ENCODE data around the gene KBTBD2. TPM values are rescaled to one million over a fixed set of nuclear protein-coding genes. Genes with fewer than 3 reads are reported as not detected.
"Not testable (repeated sequence)": the region's sequence is repeated elsewhere in the genome, so short reads cannot be mapped to it uniquely, and the experiment has no call there.

Gene KBTBD2
- 30.8 TPM for total RNA-seq
- long read RNA-seq, transcript KBTBD2-201 (4 exons, 3,745 nt): major isoform, 16 of 36 reads
- long read RNA-seq, partial matches to known transcripts: 4 of 36 reads
- long read RNA-seq, other reads (novel, unspliced or antisense): 16 of 36 reads

DNA sequence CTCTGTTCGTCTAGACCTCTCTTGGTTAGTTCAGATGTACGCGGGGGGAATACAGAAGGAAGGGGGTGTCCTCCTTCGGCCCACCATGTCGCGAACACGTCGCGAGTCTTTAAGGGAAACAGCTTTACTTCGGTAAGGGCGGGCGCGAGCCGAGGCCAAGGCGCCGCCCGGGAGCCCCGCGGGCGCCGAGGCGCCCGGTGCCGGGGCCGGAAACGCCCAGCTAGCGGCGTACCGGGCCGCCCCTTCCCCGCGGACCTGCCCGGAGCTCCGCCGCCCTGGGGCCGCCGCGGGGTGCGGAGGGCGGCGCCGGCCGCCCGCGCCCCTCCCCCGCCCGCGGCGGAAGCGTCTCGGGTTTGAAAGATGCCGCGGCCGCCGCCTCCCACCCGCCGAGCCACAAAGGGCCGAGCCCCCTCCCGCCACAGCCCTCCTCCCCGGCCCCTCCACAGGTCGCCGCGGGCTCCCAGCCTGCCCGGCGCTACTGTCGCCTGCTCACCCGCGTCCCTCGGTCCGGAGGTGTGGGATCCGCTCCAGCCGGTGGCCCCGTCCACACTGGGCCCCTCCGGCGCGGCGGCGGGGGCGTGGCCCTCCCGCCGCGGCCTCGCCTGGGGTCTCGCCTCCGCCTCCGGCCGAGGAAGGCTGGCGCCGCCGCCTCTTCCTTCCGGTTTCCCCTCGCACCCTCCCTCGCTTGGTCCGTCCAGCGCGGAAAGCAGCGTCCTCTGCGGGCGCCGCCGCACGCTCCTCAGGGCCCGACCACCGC lies at the start of gene KBTBD2:
KBTBD2 (minus strand) TSS at position 718 of the 757 bp plus-strand sequence. CDS start 12,156 bp downstream, outside the sequence.
- DNase-seq (ENCODE audit: low spot score): peak; percentile 93
- intact Hi-C loops (cut with DNase I): loop anchor here (1.0 to 5.0 kb wide), 3 partner anchors 44 to 171 kb away; partner anchors contain the start of genes FKBP9 and NT5C3A

DNA sequence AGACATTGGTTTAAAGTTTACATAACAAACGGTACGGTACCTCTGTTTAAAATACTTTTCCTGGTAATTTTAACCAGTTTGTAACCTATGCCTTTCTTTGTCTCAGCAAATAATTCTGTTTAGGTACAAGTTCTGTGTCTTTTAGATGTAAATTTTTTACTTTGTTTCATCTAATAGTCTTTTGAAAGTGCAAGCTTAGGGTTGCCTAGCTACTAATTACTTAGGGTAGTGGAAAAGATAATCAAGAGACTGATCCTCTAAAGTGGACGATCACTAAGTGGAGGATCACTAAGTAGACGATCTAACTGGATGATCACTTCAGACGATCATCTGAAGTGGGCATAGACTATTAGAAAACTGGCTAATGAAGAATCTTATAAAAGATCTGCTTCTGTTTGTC lies 49.6 kb upstream of the KBTBD2 start:
- intact Hi-C loops (cut with DNase I): loop anchor here (5.0 kb wide), 1 partner anchor 166 kb away; the partner anchor contains the start of gene RP9

DNA sequence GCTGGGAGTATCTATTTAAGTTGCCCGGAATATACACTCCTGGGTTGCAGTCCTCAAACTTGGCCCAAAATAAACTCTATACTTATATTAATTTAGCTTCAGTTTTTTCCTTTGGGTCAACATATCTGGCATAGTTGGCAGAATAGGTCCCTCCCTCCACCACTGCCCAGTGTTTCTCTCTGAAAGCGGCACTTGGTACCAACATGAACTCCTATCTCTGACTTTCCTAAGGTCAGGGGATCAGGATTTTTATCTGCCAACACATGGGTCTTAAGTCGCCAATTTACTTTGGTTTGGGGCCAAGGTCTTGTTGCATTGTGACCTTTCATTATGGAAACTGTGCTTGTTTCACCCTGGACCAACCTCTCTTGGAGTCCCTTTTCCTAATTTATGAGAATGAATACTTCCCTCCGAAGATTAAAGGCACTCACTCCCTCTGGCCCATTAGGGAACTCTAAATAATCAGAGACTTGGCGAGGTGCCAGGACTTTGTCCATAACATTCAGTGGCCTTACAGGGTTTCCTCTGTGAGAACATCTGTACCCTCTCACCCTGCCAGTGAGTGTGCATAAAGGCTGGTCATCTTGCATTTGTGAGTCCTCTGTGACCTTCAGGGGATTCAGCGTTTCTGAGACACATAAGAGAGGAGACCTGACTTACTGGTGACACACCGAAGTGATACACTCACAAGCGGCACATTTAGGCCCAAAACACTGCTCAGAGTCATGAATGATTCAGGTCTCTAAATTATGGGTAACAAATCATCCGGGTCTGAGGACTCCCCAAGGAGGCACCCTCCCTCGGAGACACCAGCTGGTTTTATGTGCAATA lies 46.0 kb upstream of the KBTBD2 start:
- intact Hi-C loops (cut with DNase I): no loop called here
- DNase-seq (ENCODE audit: low spot score): no peak

More for the DNA sequence above, 49.6 kb upstream of the KBTBD2 start:
- DNase-seq (ENCODE audit: low spot score): no peak

DNA sequence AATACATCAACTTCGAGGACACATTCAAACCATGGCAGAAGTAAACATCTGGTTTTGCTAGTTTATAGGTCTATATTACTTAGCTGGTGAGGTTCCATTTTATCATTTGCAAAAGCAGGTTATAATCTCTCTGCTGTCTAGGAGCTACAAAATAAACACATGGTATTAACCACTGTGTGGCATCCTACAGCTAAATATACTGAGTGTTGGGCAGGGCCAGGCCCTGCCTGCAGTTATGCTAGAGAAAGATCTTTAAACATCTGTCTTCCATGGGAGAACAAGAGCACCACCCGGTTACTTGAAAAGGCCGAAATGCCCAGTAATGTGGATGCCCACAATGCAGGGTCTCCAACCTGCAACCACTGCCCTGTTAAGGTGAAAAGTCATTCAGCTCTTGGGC lies 45.1 kb upstream of the KBTBD2 start:
- DNase-seq (ENCODE audit: low spot score): no peak
- intact Hi-C loops (cut with DNase I): no loop called here

DNA sequence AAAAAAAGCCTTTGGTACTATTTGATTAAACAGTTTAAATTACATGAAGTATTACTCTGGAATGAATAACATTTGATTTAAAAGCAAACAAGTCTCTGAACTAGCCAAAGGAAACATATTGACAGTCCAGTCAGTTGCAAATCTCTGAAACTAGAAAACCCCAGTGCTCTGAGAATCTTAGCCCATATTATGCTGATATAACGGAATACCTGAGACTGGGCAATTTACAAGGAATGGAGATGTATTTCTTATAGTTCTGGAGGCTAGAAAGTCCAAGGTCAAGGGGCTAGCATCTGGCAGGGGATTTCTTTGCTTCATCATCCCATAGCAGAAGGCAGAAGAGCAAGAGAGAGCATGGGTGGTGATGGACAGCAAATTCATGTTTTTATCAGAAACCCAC lies 44.0 kb upstream of the KBTBD2 start:
- no peak for DNase-seq (ENCODE audit: low spot score)
- intact Hi-C loops (cut with DNase I): no loop called here

DNA sequence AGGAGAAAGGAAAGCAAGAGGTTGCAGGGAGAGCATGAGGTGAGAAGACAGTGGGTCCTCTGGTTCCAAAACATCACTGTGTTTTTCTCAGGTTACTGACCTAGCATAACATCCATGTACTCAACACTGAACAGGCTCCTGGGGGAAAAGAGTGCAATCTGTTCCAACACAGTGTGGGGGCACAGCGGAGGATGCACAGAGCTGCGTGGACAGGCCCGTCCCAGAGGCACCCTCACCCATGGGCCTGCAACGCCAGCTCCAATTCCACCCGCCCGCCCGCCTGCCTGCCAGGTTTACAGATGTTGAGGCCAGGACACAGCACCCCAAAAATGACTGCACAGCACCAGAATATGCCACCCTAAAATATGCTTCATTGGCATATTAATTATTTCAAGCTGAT lies 38.8 kb upstream of the KBTBD2 start:
- intact Hi-C loops (cut with DNase I): no loop called here

DNA sequence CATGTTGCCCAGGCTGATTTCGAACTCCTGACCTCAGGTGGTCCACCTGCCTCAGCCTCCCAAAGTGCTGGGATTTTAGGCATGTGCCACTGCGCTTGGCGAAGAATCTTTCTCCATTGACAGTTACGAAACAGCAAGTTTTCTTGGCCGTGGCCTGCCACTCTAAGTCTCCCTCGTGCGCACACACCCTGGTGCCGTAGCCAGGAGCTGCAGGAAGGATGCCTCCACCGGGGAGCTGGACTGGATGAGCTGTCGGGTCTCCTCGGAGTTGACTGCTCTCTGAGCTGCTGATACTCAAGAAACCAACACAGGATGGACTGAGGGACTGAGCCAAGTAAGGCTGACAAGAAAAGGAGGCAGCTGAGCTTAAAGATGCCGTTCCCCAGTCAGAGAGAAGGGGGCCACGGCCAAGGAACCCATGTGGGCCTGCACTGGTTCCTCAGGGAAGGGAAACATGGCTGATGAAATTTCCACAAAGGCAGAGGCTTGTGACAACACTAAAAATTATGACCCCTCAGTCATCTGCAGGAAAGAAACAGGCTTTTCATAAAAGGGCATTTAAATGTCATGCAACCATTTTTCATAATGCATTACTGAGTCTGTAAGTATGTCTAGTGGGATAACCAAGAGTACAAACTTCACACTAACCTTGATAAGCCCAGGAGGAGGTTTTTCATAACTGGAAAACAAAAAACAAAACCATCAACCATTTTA lies 38.0 kb upstream of the KBTBD2 start:
- no peak for DNase-seq (ENCODE audit: low spot score)
- intact Hi-C loops (cut with DNase I): no loop called here

More for the DNA sequence above, 38.8 kb upstream of the KBTBD2 start:
- DNase-seq (ENCODE audit: low spot score): no peak

DNA sequence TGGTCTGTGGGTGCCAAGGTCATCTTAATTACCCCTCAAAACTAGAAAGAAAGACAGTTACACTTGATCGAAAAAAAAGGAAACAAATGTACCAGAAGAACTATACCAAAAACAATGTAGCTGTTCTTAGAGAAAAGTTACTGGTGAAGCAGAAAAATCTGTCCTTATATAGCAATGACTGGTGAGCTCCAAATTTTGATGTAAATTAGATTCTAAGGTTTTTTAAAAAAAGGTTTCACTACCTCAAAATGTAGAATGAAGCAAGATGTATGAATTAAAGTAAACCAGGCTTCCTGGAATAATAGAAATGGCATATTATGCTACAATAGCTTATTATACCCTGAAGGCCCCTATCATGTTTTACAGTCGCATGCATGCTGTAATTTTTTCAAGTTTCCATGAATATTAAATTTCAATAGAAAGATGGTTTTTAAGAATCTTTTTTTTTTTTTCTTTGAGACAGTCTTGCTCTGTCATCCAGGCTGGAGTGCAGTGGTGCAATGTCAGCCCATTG lies 37.3 kb upstream of the KBTBD2 start:
- no peak for DNase-seq (ENCODE audit: low spot score)

DNA sequence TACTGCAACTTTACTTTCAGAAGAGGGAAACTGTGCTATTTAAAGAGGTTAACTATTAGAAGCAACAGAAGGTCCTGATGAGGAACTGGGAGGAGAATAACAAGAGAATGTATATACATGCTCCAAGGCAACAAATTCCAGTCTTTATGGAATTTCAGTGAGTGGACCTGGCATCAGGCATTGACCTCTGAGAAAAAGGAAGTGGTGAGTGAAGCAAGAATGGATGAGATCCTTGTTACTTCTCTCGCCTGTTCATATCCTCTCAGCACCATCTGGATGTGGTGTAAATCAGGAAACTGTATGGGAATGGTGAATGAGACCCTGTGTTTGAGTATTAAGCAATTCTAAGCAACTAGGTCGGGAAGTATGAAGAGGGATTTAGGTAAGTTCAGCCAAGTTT lies 30.3 kb upstream of the KBTBD2 start:
- no peak for DNase-seq (ENCODE audit: low spot score)
- intact Hi-C loops (cut with DNase I): no loop called here

More for the DNA sequence above, 37.3 kb upstream of the KBTBD2 start:
- intact Hi-C loops (cut with DNase I): no loop called here

DNA sequence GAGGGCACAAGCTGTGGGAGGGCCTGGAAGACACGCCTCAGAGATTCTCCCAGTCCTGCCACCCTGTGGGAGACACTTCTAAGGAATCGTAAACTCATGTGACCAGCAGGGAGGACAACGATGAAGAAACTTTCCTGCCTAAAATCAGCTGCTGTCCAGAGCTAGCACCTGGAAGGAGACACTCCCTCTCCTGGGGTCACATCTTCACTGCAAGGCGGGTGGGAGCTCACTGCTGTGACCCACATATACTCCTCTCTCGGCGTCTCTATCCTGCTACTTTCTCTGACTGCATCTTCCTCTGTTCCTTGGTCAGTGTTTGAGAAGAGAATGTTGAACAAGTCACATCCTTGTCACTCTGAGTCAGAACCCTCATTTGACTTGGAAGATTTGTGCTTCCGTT lies 25.4 kb upstream of the KBTBD2 start:
- intact Hi-C loops (cut with DNase I); DNase-seq (ENCODE audit: low spot score): not testable (repeated sequence)

DNA sequence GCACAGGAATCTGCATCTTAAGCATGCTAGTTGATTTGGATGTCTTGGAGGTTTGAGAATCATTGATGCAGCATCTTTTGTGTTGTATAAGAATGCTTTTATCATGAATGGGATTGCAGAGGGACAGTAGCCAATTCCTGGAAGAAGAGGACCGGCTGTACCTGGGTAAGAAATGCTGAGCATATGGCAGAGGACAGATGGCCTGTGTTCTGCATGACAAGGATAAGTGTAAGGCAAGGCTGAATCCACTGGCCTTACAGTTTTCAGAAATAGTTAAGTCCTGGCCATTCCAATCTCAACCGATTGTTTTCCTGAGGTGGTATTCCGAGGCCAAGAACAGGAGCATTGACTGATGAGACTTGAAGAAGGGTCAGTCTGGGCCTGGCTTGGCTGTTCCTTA lies 24.4 kb upstream of the KBTBD2 start:
- no peak for DNase-seq (ENCODE audit: low spot score)
- intact Hi-C loops (cut with DNase I): no loop called here

DNA sequence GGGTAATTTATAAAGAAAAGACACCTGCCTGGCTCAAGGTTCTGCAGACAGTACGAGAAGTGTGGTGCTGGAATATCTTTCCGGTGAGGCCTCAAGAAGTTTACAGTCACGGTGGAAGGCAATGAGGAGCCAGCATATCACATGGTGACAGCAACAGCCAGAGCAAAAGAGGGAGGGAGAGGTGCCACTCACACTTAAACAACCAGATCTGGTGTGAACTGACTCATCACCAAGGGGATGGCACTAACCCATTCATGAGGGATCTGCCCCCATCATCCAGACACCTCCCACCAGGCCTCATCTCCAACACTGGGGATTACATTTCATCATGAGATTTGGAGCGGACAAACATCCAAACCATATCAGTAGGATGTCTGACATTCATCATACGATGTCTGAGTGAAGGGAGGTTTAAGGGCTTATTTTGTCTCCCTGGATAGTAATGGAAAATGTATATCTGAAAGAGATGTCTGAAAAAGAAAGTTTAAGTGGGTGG lies 23.5 kb upstream of the KBTBD2 start:
- intact Hi-C loops (cut with DNase I): no loop called here
- DNase-seq (ENCODE audit: low spot score): no peak

DNA sequence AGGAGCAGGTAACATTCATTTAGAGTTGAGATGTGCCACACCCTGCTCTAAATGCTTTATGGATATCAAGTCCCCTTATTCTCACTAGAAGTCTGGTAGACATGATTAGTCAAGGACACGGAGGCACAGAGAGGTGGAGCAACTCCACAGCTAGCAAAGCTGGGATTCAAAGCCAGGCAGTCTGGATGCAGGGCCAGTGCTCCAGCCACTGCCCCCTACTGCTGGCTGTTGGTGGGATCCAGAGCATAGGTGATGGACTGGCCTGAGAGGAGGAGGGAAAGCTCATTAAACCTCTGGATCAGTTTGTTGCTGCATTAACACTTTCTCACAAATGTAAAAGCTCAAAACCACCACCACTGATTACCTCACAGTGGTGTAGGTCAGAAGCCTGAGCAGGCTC lies 22.6 kb upstream of the KBTBD2 start:
- DNase-seq (ENCODE audit: low spot score): no peak

DNA sequence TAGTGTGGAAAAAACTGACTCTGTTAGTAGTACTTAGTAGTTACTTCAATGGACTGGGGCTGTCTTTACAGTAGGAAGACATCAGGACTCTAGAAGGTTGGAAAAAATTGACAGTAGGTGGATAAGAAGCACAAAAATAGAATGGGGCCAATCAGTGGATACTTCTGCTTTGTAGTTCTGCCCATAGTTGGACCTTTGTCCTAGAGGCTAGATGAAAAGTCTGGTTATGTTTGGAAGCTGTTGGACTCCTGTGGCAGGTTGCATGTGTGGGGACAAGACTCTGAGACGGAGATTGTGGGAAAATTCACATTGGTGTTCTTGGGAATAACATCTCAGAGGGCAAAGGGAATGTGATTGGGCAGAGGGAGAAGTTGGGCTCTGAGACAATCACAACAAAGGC lies 18.6 kb upstream of the KBTBD2 start:
- intact Hi-C loops (cut with DNase I): no loop called here
- no peak for DNase-seq (ENCODE audit: low spot score)

More for the DNA sequence above, 22.6 kb upstream of the KBTBD2 start:
- intact Hi-C loops (cut with DNase I): no loop called here

DNA sequence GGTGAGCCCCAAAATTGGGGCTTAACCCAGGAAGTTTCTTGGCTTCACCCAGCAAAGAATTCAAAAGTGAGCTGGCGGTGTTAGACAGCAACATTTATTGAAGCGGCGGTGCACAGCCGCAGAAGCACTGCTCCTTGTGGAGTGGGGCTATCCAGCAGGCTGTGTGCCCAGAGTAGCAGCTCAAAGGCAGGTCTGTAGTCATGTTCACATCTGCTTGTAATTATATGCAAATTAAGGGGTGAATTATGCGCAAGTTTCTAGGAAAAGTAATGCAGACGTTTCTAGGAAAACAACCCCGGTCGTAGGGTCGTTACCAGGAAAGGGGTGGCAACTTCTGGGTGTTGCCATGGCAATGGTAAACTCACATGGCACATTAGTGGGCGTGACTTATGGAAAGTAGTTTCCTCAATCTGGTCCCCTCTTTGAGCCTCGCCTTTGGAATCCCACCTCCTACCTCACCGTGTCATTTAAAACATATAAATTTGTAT lies 13.7 kb upstream of the KBTBD2 start:
- intact Hi-C loops (cut with DNase I): no loop called here
- no peak for DNase-seq (ENCODE audit: low spot score)

DNA sequence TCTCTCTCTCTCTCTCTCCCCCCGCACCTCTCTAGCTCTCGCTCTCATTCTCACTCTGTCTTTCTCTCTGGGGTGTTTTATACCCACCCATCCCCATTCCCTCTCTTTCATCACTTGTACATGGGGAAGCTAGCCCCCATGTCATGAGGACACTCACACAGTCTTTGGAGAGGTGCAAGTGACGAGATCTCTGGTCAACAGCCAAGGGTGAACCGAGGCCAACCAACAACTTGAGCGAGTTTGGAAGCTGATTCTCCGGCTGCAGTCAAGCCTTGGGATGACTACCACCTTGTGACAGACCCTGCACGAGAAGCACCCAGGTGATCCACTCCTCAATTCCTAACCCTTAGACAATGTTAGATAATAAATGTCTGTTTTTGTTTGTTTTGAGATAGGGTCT lies 10.1 kb upstream of the KBTBD2 start:
- DNase-seq (ENCODE audit: low spot score): no peak
- intact Hi-C loops (cut with DNase I): loop anchor here (5.0 kb wide), 1 partner anchor 34 kb away; no protein-coding TSS in a partner anchor

DNA sequence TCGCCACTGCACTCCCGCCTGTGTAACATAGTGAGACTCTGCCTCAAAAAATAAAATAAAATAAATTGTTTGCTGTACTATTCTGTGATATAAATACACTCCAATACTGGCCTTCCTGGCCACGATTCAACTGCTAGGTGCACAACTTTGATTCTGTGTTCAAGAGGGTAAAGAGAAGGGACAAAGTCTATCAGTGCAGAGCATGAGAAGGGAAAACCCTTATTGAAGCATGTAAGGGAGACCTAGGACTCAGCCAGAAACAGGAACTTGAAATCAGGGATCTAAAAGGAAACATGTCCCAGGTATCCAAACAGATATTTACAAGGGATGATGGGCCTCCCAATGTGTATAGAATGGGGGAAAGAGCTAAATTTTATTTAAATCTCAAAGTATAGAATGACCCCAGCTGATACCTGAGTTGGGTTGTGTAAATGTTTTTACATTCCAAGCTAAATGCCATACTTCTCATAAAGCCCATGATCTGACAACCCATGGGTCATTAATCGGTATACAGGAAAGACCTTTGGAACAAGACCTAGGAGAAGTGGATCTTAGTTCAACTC lies 9.0 kb upstream of the KBTBD2 start:
- intact Hi-C loops (cut with DNase I): loop anchor here (5.0 kb wide), 1 partner anchor 33 kb away; no protein-coding TSS in a partner anchor
- no peak for DNase-seq (ENCODE audit: low spot score)

DNA sequence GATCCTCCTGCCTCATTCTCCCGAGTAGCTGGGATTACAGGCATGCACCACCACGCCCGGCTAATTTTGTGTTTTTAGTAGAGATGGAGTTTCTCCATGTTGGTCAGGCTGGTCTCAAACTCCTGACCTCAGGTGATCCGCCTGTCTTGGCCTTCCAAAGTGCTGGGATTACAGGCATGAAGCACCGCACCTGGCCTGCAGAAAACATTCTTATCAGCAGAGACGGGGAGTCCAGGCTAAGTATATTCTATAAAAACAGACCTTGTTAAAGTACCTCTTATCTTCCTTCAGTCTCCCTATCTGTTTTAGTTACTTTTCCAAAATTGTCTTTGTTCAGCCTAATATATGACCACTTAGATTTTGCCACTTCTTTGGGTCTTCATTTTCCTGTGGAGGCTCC lies 5.8 kb upstream of the KBTBD2 start:
- intact Hi-C loops (cut with DNase I): not testable (repeated sequence)

More for the DNA sequence above, 5.8 kb upstream of the KBTBD2 start:
- DNase-seq (ENCODE audit: low spot score): not testable (repeated sequence)
